GM21723 (cell line): ENCODE results near the gene VEZT.
"Not testable (repeated sequence)": the region's sequence is repeated elsewhere in the genome, so short reads cannot be mapped to it uniquely, and the experiment has no call there.

Experiments
- ATAC-seq: cut with Tn5 transposase; IDR thresholded peaks from one replicate; pipeline ENCODE4 v1.9.1; 2021; ENCODE audit warnings: mild to moderate bottlenecking, moderate library complexity; ENCODE audit not compliant: unreplicated experiment

VEZT gene

GRCh38 chr12:95217377-95218149 lies at the start of gene VEZT, which contains the start of gene FGD6:
Gene VEZT, plus strand, starts transcription at chr12:95217807. Its CDS starts 44 bp downstream, at chr12:95217851.
Gene FGD6, minus strand, starts transcription at chr12:95217467. Its CDS starts 227 bp downstream, at chr12:95217240.
- ATAC-seq = peak; percentile 93

- no peak for ATAC-seq
Measured at GRCh38 chr12:95168746-95169145, 48.9 kb upstream of the VEZT start.

GRCh38 chr12:95169368-95169767 lies 48.2 kb upstream of the VEZT start:
- ATAC-seq = no peak

- ATAC-seq = no peak
Measured at GRCh38 chr12:95173392-95174251, 44.0 kb upstream of the VEZT start.

- ATAC-seq = no peak
Measured at GRCh38 chr12:95177201-95177768, 40.3 kb upstream of the VEZT start.

GRCh38 chr12:95178136-95178535 lies 39.5 kb upstream of the VEZT start:
- ATAC-seq = no peak

- ATAC-seq = no peak
Measured at GRCh38 chr12:95179011-95179410, 38.6 kb upstream of the VEZT start.

GRCh38 chr12:95181103-95181502 lies 36.5 kb upstream of the VEZT start:
- no peak for ATAC-seq

- peak; percentile 58 for ATAC-seq
Measured at GRCh38 chr12:95182868-95183415, 34.7 kb upstream of the VEZT start.

GRCh38 chr12:95184121-95184520 lies 33.5 kb upstream of the VEZT start:
- no peak for ATAC-seq

- ATAC-seq = no peak
Measured at GRCh38 chr12:95185072-95185471, 32.5 kb upstream of the VEZT start.

GRCh38 chr12:95185854-95186253 lies 31.8 kb upstream of the VEZT start:
- ATAC-seq = no peak

GRCh38 chr12:95187865-95188415 lies 29.7 kb upstream of the VEZT start:
- no peak for ATAC-seq

- no peak for ATAC-seq
Measured at GRCh38 chr12:95191060-95191696, 26.4 kb upstream of the VEZT start.

GRCh38 chr12:95192271-95192670 lies 25.3 kb upstream of the VEZT start:
- no peak for ATAC-seq

- ATAC-seq = no peak
Measured at GRCh38 chr12:95193139-95193538, 24.5 kb upstream of the VEZT start.

GRCh38 chr12:95195122-95195521 lies 22.5 kb upstream of the VEZT start:
- ATAC-seq = no peak

- ATAC-seq = not testable (repeated sequence)
Measured at GRCh38 chr12:95196875-95197569, 20.6 kb upstream of the VEZT start.

- no peak for ATAC-seq
Measured at GRCh38 chr12:95197636-95198035, 20.0 kb upstream of the VEZT start.

- peak; percentile 58 for ATAC-seq
Measured at GRCh38 chr12:95198914-95199313, 18.7 kb upstream of the VEZT start.
